PC-9 (cell line): ENCODE results near the gene RPS5.

ENCODE experiments used
- EZH2 ChIP-seq: fragments of 200-600 bp; sonication (generic); IDR thresholded peaks from 2 replicates; pipeline ENCODE4 v1.8.0; 2017; ENCODE audit warnings: antibody characterized with exemption, low read depth
- TF ChIP-seq, protein P1 (sequence below): fragments of 200-600 bp; sonication (generic); conservative IDR thresholded peaks from 2 replicates; pipeline ENCODE4 v1.6.1; 2017; ENCODE audit warnings: mixed run types, antibody characterized with exemption, mild to moderate bottlenecking, moderate library complexity

DNA sequence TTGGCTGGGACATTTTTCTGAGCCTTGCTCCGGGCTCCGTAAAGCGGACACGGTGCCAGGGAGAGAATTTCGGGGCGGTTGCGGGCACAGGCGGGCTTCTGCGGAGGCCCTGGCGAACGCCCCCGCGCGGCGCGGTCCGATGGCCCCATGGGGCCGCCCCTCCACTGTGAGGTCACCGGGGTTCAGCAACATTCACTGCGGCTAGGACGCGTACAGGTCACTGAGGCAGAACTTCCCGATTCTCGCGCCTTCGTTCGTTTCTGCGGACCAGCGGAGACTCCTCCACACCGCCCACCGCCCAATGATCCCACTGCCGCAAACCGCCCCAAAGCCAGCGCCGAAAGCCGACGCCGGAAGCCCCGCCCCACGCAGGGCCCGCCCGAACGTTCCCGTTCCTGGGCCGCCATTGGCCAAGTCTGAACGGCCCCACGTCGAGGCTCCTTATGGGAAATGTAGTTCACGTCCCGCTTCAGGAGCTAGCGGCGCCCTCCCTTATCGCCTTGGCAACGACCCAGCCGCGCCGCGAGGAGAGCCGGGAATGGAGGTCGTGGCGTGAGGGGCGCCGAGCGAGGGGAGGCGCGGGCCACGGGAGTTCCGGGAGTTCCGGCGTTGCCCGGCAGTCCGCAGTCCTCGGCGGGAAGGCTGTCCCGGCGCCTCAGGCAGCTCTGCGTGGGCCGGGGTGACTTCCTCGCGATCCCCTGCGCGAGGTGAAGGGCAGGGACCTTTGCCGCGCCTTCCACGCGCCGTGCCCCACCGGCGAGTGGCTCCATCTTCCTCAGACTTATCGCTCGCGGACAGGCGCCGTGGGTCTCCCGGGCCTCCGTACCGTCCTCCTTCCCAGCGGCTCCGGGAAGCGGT lies 21.3 kb downstream of the RPS5 start, which contains the start of gene ZNF584:
- TF ChIP-seq, protein P1, sequence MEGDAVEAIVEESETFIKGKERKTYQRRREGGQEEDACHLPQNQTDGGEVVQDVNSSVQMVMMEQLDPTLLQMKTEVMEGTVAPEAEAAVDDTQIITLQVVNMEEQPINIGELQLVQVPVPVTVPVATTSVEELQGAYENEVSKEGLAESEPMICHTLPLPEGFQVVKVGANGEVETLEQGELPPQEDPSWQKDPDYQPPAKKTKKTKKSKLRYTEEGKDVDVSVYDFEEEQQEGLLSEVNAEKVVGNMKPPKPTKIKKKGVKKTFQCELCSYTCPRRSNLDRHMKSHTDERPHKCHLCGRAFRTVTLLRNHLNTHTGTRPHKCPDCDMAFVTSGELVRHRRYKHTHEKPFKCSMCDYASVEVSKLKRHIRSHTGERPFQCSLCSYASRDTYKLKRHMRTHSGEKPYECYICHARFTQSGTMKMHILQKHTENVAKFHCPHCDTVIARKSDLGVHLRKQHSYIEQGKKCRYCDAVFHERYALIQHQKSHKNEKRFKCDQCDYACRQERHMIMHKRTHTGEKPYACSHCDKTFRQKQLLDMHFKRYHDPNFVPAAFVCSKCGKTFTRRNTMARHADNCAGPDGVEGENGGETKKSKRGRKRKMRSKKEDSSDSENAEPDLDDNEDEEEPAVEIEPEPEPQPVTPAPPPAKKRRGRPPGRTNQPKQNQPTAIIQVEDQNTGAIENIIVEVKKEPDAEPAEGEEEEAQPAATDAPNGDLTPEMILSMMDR, result no peak
- no peak for TF ChIP-seq EZH2
